Measurements from ENCODE around the gene AFF3. TPM values are rescaled to one million over a fixed set of nuclear protein-coding genes. Genes with fewer than 3 reads are reported as not detected.
"Not testable (repeated sequence)": the region's sequence is repeated elsewhere in the genome, so short reads cannot be mapped to it uniquely, and the experiment has no call there.

The AFF3 gene
- total RNA-seq, 1 donor from 2014 or later: 20.9 TPM

- H3K4me1 Mint-ChIP-seq: no peaks in the 10 kb centered on the region
- H3K9me3 Mint-ChIP-seq: peaks cover 17% of the 10 kb centered on the region
- no peak for TF ChIP-seq CTCF (conservative IDR thresholded peaks at IDR 0.05)
- H3K27ac Mint-ChIP-seq (ENCODE audit: unreplicated experiment): no peak overlapping the region
- peaks cover 23% of the 10 kb centered on the region for H3K36me3 Mint-ChIP-seq (ENCODE audit: low read depth)
- H3K4me3 Mint-ChIP-seq: no peak overlapping the region
- no peak for DNase-seq (ENCODE audit: low read depth, low spot score)
- no peaks in the 10 kb centered on the region for H3K27me3 Mint-ChIP-seq (ENCODE audit: low read depth)
Measured at GRCh38 chr2:99775585-99775984, 366.8 kb downstream of the AFF3 start.

- H3K27me3 Mint-ChIP-seq (ENCODE audit: low read depth); H3K4me1 Mint-ChIP-seq; DNase-seq (ENCODE audit: low read depth, low spot score); H3K4me3 Mint-ChIP-seq; H3K27ac Mint-ChIP-seq (ENCODE audit: unreplicated experiment): not testable (repeated sequence)
- peaks cover 15% of the 10 kb centered on the region for H3K9me3 Mint-ChIP-seq
- peaks cover 22% of the 10 kb centered on the region for H3K36me3 Mint-ChIP-seq (ENCODE audit: low read depth)
Measured at GRCh38 chr2:99773642-99774041, 368.7 kb downstream of the AFF3 start.

- DNase-seq (ENCODE audit: low read depth, low spot score): no peak
- peaks cover 16% of the 10 kb centered on the region for H3K36me3 Mint-ChIP-seq (ENCODE audit: low read depth)
- H3K4me1 Mint-ChIP-seq: no peaks in the 10 kb centered on the region
- no peak overlapping the region for H3K4me3 Mint-ChIP-seq
- no peaks in the 10 kb centered on the region for H3K27me3 Mint-ChIP-seq (ENCODE audit: low read depth)
- H3K27ac Mint-ChIP-seq (ENCODE audit: unreplicated experiment): no peak overlapping the region
- H3K9me3 Mint-ChIP-seq: peaks cover 9% of the 10 kb centered on the region
- TF ChIP-seq CTCF (conservative IDR thresholded peaks at IDR 0.05): no peak
Measured at GRCh38 chr2:99772591-99773331, 369.6 kb downstream of the AFF3 start.

- TF ChIP-seq CTCF (conservative IDR thresholded peaks at IDR 0.05): no peak
- Mint-ChIP-seq H3K27me3 (ENCODE audit: low read depth) (no peaks in the 10 kb centered on the region), H3K27ac (ENCODE audit: unreplicated experiment) (no peak overlapping the region), H3K36me3 (ENCODE audit: low read depth) (peaks cover 19% of the 10 kb centered on the region), H3K4me3 (no peak overlapping the region), H3K4me1 (no peaks in the 10 kb centered on the region), H3K9me3 (peaks cover 9% of the 10 kb centered on the region)
- no peak for DNase-seq (ENCODE audit: low read depth, low spot score)
Measured at GRCh38 chr2:99771681-99772333, 370.6 kb downstream of the AFF3 start.

- peaks cover 19% of the 10 kb centered on the region for H3K36me3 Mint-ChIP-seq (ENCODE audit: low read depth)
- H3K9me3 Mint-ChIP-seq: peaks cover 9% of the 10 kb centered on the region
- H3K4me3 Mint-ChIP-seq: no peak overlapping the region
- no peak overlapping the region for H3K27ac Mint-ChIP-seq (ENCODE audit: unreplicated experiment)
- no peaks in the 10 kb centered on the region for H3K27me3 Mint-ChIP-seq (ENCODE audit: low read depth)
- no peak for DNase-seq (ENCODE audit: low read depth, low spot score)
- no peaks in the 10 kb centered on the region for H3K4me1 Mint-ChIP-seq
- TF ChIP-seq CTCF (conservative IDR thresholded peaks at IDR 0.05): no peak
Measured at GRCh38 chr2:99770876-99771275, 371.5 kb downstream of the AFF3 start.

GRCh38 chr2:99765731-99766318 is 376.6 kb downstream of the AFF3 start:
- Mint-ChIP-seq H3K4me3 (no peak overlapping the region), H3K36me3 (ENCODE audit: low read depth) (peaks cover 12% of the 10 kb centered on the region), H3K27me3 (ENCODE audit: low read depth) (no peaks in the 10 kb centered on the region), H3K9me3 (peaks cover 2% of the 10 kb centered on the region), H3K4me1 (peaks cover 9% of the 10 kb centered on the region), H3K27ac (ENCODE audit: unreplicated experiment) (no peak overlapping the region)
- TF ChIP-seq CTCF (conservative IDR thresholded peaks at IDR 0.05): no peak
- no peak for DNase-seq (ENCODE audit: low read depth, low spot score)
